Jurkat, Clone E6-1 (cell line): ENCODE measurements around the gene TM4SF18.
A peak's percentile ranks its signal among the peaks of the same experiment; 100 is the strongest.
"Not testable (repeated sequence)": the region's sequence is repeated elsewhere in the genome, so short reads cannot be mapped to it uniquely, and the experiment has no call there.

Source experiments
- DNase-seq: peaks from one replicate; pipeline ENCODE4 v3.0.0-alpha.2; 2011; ENCODE audit warnings: low read depth, low spot score
- H3K4me3 ChIP-seq: 2 replicates; pipeline ENCODE4 v1.5.1; 2011; ENCODE audit warnings: mild to moderate bottlenecking, low read length, control low read depth, moderate library complexity

Gene TM4SF18

DNA sequence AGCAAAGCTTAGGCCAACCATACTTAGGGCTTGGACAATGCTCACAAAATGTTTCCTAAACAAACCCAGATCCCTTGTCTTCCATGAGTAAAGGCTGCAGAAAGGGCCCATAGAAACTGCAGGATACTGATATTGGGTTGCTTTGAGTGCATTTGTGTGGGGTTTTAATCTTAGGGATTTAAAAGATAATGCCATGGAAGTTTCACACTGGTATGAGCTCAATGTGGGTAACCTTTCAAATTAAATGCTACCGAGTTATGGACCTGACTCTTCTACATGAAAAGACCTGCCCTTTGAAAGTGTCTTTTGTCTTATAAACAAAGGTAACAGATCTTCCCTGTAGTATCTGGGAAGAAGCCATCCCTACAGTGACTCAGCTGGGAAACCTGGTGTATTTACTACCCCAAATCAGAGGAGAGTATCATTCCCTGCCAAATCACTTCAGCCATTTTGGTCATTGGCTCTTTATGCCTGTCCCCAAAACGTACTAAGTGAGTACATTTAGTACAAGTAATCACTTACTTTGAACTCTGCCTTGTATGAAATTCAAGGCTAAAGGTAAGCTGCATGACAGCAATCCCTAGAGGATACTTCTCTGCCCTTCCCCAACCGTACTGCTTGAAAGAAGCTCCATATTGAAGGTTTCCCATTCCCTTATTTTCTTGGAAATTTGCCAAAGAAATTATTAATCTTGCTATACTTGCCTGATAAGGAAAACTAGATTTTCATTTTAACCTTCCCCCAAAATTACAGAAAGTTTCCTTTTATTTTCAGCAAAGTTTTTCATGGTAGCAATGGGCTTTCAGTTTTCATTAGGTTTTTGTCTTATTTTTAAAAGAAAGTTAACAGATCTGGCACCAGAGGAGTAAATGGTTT lies 36.8 kb upstream of the TM4SF18 start:
- H3K4me3 ChIP-seq = no peak overlapping the region
- DNase-seq = no peak

DNA sequence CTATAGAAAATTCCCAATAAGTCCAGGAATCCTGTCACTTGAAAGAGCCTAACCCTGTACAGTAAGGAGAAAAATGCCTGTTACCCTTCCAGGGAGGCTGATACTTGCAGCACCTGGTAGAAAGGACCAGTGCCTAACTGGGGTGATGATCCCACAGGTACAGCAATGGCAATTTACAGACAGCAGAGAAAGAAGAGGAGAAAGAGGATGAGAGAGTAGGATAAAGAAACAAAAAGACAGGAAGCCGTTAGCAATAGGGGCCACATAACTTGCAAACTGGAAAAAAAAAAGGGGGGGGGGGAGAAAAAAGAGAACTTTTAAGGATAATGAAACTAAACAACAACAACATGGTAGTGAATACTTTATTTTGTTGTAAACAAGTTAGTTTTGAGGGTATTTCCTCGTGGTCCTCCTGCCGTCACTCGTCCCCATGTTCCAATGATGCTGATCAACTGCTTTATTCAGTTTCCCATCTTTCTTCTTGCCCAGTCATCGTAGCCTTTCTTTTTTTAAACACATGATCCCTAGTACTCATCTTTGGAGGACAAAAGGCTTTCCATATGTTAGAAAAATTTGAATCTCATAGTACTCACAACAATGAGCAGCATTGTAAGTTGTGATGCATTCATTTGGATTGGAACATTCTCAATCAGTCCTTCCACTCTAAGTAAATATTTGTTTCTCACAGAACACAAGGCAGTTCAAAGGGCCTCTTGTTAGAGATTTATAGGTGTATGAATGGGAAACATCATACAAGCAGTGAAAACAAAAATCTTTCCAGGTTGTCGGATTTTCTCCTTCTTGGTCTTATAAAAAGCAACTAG lies 35.5 kb upstream of the TM4SF18 start:
- H3K4me3 ChIP-seq = no peak overlapping the region
- no peak for DNase-seq

DNA sequence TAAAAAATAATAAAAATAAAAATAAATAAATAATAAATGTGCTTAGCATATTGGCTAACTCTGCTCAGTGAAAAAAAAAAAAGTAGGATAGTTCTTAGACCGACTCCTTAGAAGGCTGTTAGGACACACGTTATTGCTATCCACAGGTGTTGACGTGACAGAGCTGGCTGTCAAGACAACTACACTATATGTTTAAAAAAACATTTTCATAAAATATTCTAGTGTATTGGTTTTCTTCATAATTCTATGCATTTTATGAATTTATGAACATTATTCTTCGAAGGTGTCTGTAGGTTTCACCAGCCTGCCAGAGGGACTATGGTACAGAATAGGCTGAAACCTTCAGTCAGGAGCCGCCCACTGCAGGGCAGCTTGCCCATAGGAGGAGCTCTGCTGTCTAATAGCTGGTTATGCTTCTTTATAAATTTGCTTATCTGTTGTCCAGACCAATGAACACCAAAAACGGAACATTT lies 34.8 kb upstream of the TM4SF18 start:
- no peak for DNase-seq
- H3K4me3 ChIP-seq = no peak overlapping the region

DNA sequence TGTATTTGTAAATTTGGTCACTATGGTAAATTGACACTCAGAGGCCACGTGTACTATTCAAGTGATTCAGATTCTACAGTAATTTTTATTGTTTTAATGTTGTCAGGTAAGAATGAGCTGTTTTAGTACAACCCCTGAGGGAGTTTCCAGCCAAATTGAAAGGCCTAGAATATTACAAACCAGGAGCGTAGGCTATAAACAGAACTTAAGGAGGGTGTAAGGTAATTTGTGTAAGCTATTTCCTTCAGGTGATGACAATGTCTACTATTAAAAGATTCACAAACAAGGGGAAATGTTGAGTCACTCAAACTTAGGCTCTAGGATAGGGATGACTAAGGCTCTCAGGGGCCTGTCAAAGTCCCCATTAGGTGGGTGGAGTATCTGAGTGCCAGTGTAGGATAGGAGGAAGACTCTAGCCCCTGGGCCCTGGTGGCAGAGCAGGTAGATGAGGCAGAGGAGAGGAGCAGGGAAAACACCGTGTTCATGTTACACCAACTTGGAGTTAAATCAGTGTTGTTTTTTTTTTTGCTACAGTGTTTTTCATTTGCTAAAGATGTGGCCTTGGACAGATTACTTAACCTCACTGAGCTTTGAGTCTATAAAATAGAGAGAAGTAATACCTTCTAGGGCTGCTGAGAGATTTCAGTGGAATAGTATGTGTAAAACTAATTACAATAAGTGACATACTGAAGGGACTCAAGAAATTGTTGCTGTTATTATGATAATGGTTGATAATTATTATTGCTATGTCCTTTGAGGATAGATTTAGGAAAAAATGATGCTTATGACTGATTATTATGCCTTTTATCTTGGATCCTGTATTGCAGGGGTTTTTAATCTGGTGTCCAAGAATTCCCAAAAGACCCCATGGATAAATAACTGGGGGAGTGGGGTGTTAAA lies 33.8 kb upstream of the TM4SF18 start:
- H3K4me3 ChIP-seq = no peak overlapping the region
- no peak for DNase-seq

DNA sequence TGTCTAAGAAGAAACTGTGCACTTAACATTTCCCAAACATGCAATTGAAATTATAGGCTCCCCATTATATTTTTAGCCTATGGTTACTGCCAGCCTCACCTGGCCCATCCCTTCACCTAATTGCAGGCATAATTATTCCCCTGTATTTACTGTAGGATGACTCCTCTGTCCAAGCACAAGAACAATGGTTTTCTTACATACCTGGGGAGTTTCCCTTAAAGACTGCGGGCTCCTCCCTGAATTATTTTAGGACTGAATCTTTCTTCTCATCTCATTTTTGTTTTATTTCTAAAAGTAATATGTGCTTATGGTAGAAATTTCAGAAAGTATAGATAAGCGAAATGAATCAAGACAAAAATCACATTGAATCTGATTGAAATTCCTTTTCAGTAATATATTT lies 32.6 kb upstream of the TM4SF18 start:
- DNase-seq = no peak
- no peak overlapping the region for H3K4me3 ChIP-seq

DNA sequence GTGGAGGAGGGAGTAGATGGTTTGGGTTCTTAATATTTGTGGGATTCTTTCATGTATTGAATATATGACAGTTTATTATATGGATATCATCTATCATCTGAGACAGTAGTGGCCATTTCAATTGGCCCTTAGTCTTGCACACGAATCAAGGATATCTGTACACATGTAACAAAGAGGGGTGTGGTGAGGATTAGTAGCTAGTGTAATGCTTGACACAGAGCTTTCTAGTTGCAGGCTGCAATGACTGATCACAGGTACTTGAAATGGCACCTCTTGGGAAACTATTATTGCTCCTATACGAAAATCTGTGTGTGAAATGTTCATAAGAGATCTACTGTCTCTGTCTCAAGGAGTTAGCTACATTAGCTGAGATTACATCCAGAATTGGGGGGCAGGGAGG lies 31.2 kb upstream of the TM4SF18 start:
- H3K4me3 ChIP-seq = no peak overlapping the region
- no peak for DNase-seq

DNA sequence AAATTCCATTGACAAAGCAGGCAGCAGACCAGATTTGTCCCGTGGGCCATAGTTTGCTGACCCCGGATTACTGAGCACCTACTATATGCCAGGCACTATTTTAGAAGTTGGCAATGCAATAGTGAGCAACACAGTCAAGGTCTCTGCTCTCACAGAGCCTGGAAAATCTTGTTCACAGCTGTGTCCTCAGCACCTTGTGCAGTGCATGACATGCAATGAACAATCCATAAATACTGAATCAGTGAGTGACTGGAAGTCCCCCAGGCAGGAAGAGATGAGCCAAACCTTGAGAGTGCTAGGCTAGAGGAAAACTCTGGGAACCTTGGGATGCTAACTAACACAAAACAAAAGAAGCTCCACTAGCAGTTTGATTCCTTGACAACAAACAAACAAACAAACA lies 29.6 kb upstream of the TM4SF18 start:
- no peak overlapping the region for H3K4me3 ChIP-seq
- no peak for DNase-seq

DNA sequence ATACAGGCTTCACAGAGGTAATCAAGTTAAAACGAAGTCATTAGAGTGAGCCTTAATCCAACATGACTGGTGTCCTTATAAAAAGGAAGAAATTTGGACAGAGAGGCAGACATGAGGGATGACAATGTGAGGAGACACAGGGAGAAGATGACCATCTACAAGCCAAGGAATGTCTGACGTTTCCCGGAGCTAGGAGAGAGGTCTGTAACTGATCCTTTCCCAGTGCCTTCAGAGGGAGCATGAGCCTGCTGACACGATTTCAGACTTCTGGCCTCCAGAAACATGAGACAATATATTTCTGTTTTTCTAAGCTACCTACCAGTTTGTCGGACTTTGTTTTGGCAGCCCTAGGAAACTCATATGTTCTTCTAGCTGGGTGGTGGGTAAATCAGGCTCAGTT lies 28.9 kb upstream of the TM4SF18 start:
- no peak for DNase-seq

DNA sequence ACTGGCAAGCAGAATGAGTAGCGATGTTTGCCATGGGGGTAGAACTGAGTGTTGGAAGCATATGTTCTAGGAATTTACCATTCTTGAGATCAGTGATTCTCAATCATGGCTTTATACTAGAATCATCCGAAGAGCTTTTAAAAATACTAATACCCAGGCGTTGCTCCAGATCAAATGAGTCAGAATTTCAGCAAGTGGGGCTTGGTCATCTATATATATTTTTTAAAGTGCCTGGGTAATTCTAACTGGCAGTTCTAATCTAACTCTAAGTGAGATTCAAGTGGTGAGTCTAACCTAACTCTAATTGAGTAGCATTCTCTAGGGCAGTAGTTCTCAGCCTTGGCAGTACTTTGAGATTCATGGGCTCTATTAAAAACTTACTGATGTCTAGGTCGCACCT lies 23.2 kb upstream of the TM4SF18 start:
- DNase-seq = no peak
- H3K4me3 ChIP-seq = no peak overlapping the region

More for the DNA sequence above, 28.9 kb upstream of the TM4SF18 start:
- no peak overlapping the region for H3K4me3 ChIP-seq

DNA sequence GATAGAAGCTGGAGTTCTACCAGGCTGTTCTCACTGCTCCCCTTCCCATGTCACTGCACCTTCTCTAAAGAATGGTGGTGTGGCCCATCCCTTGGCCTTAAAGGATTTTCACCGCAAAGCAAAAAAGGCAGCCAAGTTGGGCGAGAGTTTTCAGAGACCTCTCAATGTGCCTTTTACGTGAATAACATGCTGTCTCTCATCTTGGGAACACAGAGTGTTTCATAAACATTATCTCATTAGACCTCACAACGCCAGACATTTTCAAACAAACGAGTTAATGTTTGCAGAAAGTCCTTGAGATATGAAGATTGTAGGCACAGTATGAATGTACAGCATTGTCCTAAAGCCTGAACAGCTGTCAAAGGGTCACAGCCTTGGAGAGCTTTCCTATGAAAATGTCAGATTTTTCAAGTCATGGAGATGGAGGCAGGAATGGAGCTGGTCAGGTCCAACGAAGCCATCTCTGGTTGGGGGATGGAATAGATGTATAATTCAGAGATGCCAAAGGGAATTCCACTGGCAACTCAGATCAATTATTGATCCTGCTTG lies 22.7 kb upstream of the TM4SF18 start:
- H3K4me3 ChIP-seq = no peak overlapping the region
- no peak for DNase-seq

DNA sequence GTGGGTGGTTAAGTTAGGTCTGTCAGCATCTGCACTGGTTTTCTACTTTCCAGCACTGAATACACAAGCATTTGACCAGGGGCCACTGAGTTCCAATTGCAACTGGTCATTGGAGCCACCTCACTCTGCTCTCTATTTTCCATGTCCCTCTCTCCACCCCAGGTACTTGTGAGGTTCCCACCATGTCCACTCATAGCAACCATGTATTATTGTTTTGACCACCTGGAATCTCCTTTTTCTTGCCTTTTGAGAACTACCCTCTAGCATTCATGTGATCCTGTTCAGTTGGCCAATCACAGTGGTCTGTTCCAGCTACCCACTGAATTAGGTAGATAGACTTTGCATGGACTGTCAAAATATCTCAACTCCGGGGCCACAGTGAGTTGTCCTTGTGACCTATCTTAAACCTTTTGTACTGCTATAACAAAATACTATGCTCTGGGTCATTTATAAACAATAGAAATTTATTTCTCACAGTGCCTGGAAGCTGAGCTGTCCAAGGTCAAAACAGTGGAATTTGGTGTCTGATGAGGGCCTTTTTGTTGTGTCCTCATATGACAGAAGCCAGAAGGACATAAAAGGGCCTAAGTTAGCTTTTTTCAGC lies 20.2 kb upstream of the TM4SF18 start:
- no peak for DNase-seq
- no peak overlapping the region for H3K4me3 ChIP-seq

DNA sequence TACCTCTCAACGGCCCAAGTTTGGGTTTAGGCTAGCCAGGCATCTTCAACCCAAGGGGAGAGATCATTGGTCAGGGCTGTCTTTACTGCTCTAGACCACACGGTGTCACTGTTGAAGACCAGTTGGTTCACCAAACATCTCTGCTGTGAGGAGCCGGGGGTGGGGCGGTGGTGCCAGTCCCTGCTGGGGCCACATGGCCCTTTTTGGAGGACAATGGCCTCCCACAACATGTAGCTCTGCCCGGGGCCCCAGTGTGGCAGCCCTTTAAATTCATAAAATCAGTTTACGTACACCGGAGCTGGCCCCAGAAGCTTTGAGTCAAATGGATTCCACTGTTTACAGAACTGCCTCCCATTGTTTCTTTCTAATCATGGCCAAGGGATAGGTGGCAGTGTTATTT lies 19.1 kb upstream of the TM4SF18 start:
- no peak for DNase-seq
- H3K4me3 ChIP-seq = no peak overlapping the region

DNA sequence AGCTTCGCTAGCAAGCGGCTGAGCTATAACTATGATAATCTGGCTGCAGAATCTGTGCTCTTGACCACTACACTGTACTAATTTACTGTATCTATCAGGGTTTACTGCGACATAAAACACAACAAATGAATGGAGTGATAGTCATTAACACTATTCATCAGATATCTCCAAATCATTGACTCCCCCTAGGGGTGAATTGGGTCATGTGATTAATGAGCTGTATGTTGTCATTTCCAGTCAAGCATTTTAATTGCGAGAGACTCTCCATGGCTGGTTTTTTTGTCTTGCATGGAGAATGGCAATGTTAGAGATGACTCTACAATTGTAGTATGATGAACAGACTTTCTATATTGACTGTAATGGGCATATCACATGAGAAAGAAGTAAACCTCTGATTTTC lies 10.5 kb upstream of the TM4SF18 start:
- DNase-seq = peak; percentile 11
- H3K4me3 ChIP-seq = no peak overlapping the region

DNA sequence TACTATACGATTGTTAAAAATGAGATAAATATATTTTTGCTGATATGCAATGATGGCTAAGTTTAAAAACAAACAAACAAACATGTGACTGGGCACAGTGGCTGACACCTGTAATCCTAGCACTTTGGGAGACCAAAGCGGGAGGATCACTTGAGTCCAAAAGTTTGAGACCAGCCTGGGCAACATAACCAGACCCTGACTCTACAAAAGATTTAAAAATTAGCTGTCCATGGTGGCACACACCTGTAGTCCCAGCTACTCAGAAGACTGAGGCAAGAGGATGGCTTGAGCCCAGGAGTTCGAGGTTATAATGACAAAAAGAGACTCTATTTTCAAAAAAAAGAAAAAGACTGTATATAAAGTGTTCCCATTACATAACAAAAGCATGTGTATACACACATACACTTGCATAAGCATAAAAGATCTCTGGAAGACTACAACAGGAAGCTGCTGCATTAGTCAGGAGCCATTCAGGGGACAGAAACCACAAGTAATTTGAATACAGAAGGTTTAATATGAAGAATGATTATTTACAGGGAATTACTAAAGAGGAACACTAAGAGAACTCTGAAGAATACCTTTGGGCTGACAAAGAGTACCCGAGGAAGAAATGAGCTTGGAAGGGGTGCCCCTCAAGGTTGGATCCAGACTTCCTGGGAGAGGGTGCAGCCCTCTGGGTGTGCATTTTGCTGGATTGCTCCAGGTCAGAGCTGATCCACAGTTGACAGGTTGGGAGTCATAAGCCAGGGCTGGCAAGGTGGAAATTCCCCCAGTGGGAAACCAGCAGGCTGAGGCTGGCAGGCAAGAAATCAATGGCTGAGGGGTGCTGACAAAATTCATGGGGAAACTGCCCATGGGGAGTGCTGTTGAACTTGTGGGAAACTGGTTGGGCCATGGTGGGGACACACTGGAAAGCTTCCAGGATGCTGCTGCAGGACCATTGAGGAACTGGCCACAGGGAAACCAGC lies 9.3 kb upstream of the TM4SF18 start:
- no peak for DNase-seq
- no peak overlapping the region for H3K4me3 ChIP-seq

DNA sequence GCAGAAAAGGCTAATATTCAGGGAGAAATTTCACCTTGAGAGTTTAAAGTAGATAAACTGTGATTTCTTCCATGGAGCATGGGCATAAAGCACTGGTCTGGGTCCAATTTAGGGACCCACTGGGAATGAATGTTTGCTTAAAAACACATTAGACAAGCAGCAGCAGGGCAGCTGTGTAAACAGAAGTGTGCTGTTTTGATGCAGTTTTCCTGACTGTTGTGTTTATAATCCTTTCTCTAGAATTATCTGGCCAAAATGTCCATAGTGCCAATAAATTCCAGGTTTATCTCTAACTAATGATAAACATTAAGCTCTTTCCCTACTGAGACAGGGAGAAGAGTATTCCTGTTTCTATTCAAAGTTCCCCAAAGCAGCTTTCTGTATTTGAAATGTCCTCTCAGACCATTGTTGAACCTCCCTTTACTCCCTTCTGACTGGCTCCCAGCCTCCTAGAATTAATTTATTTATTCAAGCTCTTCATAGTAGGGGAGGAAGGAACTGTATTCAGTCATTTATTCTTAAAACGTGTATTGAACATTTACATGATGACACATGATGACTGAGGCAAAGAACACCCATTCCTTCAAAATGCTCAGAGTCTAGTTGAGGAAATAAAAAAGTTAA lies 7.0 kb upstream of the TM4SF18 start:
- H3K4me3 ChIP-seq = no peak overlapping the region
- no peak for DNase-seq

DNA sequence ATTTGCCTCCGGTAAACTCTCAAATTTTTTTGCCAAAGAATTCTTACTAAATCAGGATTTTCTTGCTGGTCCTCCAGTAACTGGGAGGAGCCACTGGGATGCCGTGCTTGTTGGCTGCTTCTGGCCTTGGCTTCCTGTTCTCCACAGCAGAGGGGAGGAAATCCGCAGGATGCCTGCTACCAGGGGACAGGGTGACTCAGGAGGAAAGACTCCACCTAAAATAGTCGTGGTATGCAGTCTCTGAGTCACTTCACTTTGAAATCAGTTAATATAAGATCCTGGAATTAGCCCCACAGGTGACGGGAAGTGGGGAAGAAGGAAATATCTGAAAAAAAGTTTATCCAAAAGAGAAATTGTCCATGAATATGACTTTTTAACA lies 6.5 kb upstream of the TM4SF18 start:
- DNase-seq = no peak
- no peak overlapping the region for H3K4me3 ChIP-seq

DNA sequence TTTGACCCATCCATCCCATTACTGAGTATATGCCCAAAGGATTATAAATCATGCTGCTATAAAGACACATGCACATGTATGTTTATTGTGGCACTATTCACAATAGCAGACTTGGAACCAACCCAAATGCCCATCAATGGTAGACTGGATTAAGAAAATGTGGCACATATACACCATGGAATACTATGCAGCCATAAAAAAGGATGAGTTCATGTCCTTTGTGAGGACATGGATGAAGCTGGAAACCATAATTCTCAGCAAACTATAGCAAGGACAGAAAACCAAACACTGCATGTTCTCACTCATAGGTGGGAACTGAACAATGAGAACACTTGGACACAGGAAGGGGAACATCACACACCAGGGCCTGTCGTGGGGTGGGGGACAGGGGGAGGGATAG lies 4.0 kb upstream of the TM4SF18 start:
- DNase-seq, H3K4me3 ChIP-seq: not testable (repeated sequence)
